NT2/D1 (cell line): Measurements from ENCODE around the gene CIDEA.
"Not testable (repeated sequence)": the region's sequence is repeated elsewhere in the genome, so short reads cannot be mapped to it uniquely, and the experiment has no call there.

Experiments used
- DNase-seq: peaks from one replicate; pipeline ENCODE4 v3.0.0-alpha.2; 2011; ENCODE audit warnings: low read depth, low spot score
- H3K27me3 ChIP-seq: 2 replicates; pipeline ENCODE4 v1.6.0; 2011; ENCODE audit warnings: mild to moderate bottlenecking; ENCODE audit not compliant: insufficient read length, insufficient read depth
- H3K36me3 ChIP-seq: 2 replicates; pipeline ENCODE4 v1.6.1; 2011; ENCODE audit warnings: mild to moderate bottlenecking, low read length, mixed read lengths; ENCODE audit not compliant: insufficient read depth, insufficient read length
- H3K4me1 ChIP-seq: 2 replicates; pipeline ENCODE4 v1.5.1; 2011; ENCODE audit not compliant: insufficient read depth, insufficient read length
- H3K4me3 ChIP-seq: 2 replicates; pipeline ENCODE4 v1.5.1; 2011; ENCODE audit warnings: low read depth; ENCODE audit not compliant: insufficient read length
- H3K9ac ChIP-seq: 2 replicates; pipeline ENCODE4 v1.6.0; 2011; ENCODE audit warnings: low read depth; ENCODE audit not compliant: insufficient read length
- H3K9me3 ChIP-seq: 2 replicates; pipeline ENCODE4 v1.5.1; 2011; ENCODE audit warnings: mild to moderate bottlenecking, low read length; ENCODE audit not compliant: insufficient read depth
- SUZ12 ChIP-seq: IDR thresholded peaks from 2 replicates; pipeline ENCODE4 v1.6.1; 2011; ENCODE audit not compliant: insufficient read length, insufficient read depth; ENCODE audit errors: extremely low read depth
- YY1 ChIP-seq: IDR thresholded peaks from 2 replicates; pipeline ENCODE4 v1.6.1; 2011; ENCODE audit not compliant: insufficient read length, insufficient read depth
- ZNF274 ChIP-seq: IDR thresholded peaks from 2 replicates; pipeline ENCODE4 v1.6.1; 2011; ENCODE audit warnings: mild to moderate bottlenecking, low read depth, low read length

Gene CIDEA

DNA sequence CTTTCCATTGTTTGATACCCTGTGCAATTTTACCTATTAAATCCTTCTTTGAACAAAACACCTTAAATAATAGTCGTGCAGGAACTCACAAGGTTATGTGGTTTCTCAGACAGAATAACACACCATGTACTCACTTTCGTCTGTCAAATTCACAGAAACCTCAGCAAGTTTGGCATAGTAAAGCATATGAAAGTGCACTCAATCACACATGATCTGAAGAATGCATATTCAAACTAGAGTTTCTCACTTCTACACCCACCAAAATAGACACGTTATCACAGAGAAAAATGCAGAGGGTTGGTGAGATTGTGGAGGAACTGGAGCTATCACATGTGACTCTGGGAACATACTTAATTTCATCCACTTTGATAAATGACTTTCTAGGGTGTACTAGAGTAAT is 25.9 kb upstream of the CIDEA start:
- DNase-seq, H3K9ac ChIP-seq, H3K36me3 ChIP-seq, H3K4me1 ChIP-seq, H3K27me3 ChIP-seq, H3K4me3 ChIP-seq, H3K9me3 ChIP-seq: not testable (repeated sequence)

DNA sequence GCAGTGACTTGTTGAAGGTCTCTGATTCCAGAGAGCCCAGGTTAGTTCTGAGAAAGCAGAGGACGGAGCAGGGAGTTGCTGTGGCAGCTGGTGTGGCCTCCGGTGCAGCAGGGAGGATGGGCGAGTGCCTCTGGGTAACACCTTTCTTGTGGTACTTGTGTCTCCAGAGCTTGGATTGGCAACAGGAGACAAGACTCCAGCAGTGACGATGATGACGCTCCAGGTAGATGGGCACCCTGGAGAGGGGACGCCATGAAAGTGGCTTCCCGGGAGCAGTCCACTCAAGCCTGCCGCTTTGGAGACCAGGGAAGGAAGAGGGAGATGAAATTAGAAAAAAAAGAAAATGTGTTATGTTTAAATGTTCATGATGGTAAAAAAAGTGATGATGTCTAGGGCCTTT is 23.6 kb upstream of the CIDEA start:
- not testable (repeated sequence) for DNase-seq, H3K9me3 ChIP-seq, H3K36me3 ChIP-seq, H3K27me3 ChIP-seq, H3K4me1 ChIP-seq, H3K9ac ChIP-seq, H3K4me3 ChIP-seq

GRCh38 chr18:12231040-12231882 is 22.9 kb upstream of the CIDEA start:
- H3K4me3 ChIP-seq: no peak overlapping the region
- no peaks in the 10 kb centered on the region for H3K36me3 ChIP-seq
- no peak for DNase-seq
- TF ChIP-seq YY1 (no peak), SUZ12 (no peak), ZNF274 (no peak)
- no peak overlapping the region for H3K9ac ChIP-seq
- no peaks in the 10 kb centered on the region for H3K9me3 ChIP-seq
- H3K27me3 ChIP-seq: peaks cover under 1% of the 10 kb centered on the region
- H3K4me1 ChIP-seq: no peaks in the 10 kb centered on the region

GRCh38 chr18:12231986-12232385 is 22.2 kb upstream of the CIDEA start:
- peaks cover 7% of the 10 kb centered on the region for H3K27me3 ChIP-seq
- DNase-seq: no peak
- no peaks in the 10 kb centered on the region for H3K9me3 ChIP-seq
- no peak overlapping the region for H3K9ac ChIP-seq
- H3K4me1 ChIP-seq: no peaks in the 10 kb centered on the region
- H3K4me3 ChIP-seq: no peak overlapping the region
- TF ChIP-seq SUZ12: no peak
- no peak for TF ChIP-seq ZNF274
- no peaks in the 10 kb centered on the region for H3K36me3 ChIP-seq

- no peak for DNase-seq
- no peaks in the 10 kb centered on the region for H3K36me3 ChIP-seq
- H3K9me3 ChIP-seq: no peaks in the 10 kb centered on the region
- H3K27me3 ChIP-seq: peaks cover 8% of the 10 kb centered on the region
- H3K9ac ChIP-seq: no peak overlapping the region
- H3K4me1 ChIP-seq: no peaks in the 10 kb centered on the region
- H3K4me3 ChIP-seq: no peak overlapping the region
- no peak for TF ChIP-seq SUZ12
- TF ChIP-seq YY1: no peak
- no peak for TF ChIP-seq ZNF274
These were observed 20.8 kb upstream of the CIDEA start for GRCh38 chr18:12233378-12233777.

- no peak for DNase-seq
- H3K4me3 ChIP-seq: no peak overlapping the region
- H3K36me3 ChIP-seq: no peaks in the 10 kb centered on the region
- TF ChIP-seq YY1 (no peak), SUZ12 (no peak), ZNF274 (no peak)
- no peaks in the 10 kb centered on the region for H3K9me3 ChIP-seq
- peaks cover 8% of the 10 kb centered on the region for H3K27me3 ChIP-seq
- H3K4me1 ChIP-seq: no peaks in the 10 kb centered on the region
- H3K9ac ChIP-seq: no peak overlapping the region
These were observed 19.5 kb upstream of the CIDEA start for GRCh38 chr18:12234451-12235190.

DNA sequence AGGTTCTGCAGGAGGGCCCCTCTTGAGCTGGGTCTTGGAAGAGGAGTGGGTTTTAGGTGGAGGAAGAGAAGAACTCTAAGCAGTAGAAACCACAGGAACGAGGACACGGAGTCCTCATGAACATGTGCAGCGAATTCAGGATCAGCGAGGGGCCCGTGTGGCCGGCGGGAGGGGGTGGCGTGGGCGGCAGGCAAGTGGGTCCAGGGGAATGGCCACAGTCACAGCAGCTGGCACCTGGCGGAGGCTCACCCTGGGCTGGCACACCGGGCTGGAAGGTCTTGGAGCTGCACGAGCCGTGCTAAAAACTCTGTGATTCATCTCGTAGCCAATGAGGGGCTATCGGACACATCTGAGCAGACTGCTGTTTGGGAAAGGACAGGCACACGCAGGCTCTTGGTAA is 18.0 kb upstream of the CIDEA start:
- no peaks in the 10 kb centered on the region for H3K9me3 ChIP-seq
- no peak for TF ChIP-seq YY1
- no peak for TF ChIP-seq SUZ12
- TF ChIP-seq ZNF274: no peak
- H3K36me3 ChIP-seq: no peaks in the 10 kb centered on the region
- H3K27me3 ChIP-seq: peaks cover 8% of the 10 kb centered on the region
- no peaks in the 10 kb centered on the region for H3K4me1 ChIP-seq
- H3K4me3 ChIP-seq: no peak overlapping the region
- H3K9ac ChIP-seq: no peak overlapping the region
- DNase-seq: no peak
